Lower lobe of right lung (tissue), 2 donors: ENCODE data around the gene ATAD3A. TPM values are rescaled to one million over a fixed set of nuclear protein-coding genes. Genes with fewer than 3 reads are reported as not detected.
"Not testable (repeated sequence)": the region's sequence is repeated elsewhere in the genome, so short reads cannot be mapped to it uniquely, and the experiment has no call there.

Experiments
- ATAC-seq, 2 donors: fragments of 200-7000 bp; cut with Tn5 transposase; one replicate each; pipeline ENCODE4 v1.9.1; 2020 to 2022; ENCODE audit warnings: mild to moderate bottlenecking in 2 of 2, moderate library complexity in 2 of 2
- DNase-seq: peaks from one replicate; pipeline ENCODE4 v3.0.0-alpha.2; 2020
- H3K27ac ChIP-seq: fragments of 200-600 bp; one replicate; pipeline ENCODE4 v1.8.0; 2022
- H3K27me3 ChIP-seq: fragments of 200-600 bp; one replicate; pipeline ENCODE4 v1.8.0; 2022; ENCODE audit warnings: low read depth
- H3K36me3 ChIP-seq: fragments of 200-600 bp; one replicate; pipeline ENCODE4 v1.8.0; 2022; ENCODE audit warnings: mild to moderate bottlenecking
- H3K4me1 ChIP-seq: fragments of 200-600 bp; one replicate; pipeline ENCODE4 v1.8.0; 2022
- H3K4me3 ChIP-seq: fragments of 200-600 bp; one replicate; pipeline ENCODE4 v1.8.0; 2022; ENCODE audit warnings: mild to moderate bottlenecking
- H3K9me3 ChIP-seq: fragments of 200-600 bp; one replicate; pipeline ENCODE4 v1.8.0; 2022
- intact Hi-C: fragments of 100-400 bp; cut with DNase I; formaldehyde crosslinking; loops from one replicate; pipeline ENCODE4 v1.11.0; 2022
- total RNA-seq: library from RNA; stranded (reverse); fragmentation: NEBNext Ultra II Directional; extraction: Animal tissue kit (Norgen Biotek cat#: 25700); gene quantifications from one replicate; pipeline ENCODE4 v1.2.1, GENCODE V29; 2021
- TF ChIP-seq, protein P1 (sequence below): fragments of 200-600 bp; IDR thresholded peaks from one replicate; pipeline ENCODE4 v1.8.0; 2022; ENCODE audit warnings: antibody characterized with exemption, mild to moderate bottlenecking
- donor health status: DM: no; HTN: yes; CAD: no; lungs with severe emphysema.

Gene ATAD3A
- total RNA-seq, 1 donor from 2014 or later, result 14.1 TPM

DNA sequence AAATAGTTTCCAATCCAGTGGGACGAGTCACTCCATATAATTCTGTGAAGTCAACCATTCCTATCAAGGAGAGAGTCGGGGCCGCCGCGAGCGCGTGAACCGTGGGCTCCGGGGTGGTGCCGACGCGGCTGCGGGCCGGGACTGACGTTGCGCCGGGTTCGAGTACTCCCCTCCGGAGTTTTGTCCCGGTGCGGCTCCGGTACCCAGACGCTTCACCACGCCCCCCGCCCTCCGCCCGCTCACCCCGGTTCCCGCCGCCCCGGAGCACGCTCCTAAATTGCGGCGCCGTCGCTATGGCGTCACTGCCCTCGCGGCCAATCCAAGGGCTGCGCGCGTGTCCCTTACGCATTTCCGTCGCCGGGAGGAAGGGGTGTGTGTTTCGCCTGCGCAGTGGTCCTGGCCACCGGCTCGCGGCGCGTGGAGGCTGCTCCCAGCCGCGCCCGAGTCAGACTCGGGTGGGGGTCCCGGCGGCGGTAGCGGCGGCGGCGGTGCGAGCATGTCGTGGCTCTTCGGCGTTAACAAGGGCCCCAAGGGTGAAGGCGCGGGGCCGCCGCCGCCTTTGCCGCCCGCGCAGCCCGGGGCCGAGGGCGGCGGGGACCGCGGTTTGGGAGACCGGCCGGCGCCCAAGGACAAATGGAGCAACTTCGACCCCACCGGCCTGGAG lies 40.4 kb upstream of the ATAD3A start, which contains the start of gene ATAD3B:
TSS of gene ATAD3B (plus strand) at position 377 of the 664 bp plus-strand sequence. CDS start at position 497, 120 bp downstream.
- Histone ChIP-seq H3K4me1 (peaks cover 21% of the 10 kb centered on the region), H3K36me3 (no peaks in the 10 kb centered on the region), H3K27ac (peak within 1 kb of the TSS; percentile 85), H3K9me3 (no peaks in the 10 kb centered on the region), H3K27me3 (no peaks in the 10 kb centered on the region), H3K4me3 (peak within 1 kb of the TSS; percentile 86)
- TF ChIP-seq, protein P1, sequence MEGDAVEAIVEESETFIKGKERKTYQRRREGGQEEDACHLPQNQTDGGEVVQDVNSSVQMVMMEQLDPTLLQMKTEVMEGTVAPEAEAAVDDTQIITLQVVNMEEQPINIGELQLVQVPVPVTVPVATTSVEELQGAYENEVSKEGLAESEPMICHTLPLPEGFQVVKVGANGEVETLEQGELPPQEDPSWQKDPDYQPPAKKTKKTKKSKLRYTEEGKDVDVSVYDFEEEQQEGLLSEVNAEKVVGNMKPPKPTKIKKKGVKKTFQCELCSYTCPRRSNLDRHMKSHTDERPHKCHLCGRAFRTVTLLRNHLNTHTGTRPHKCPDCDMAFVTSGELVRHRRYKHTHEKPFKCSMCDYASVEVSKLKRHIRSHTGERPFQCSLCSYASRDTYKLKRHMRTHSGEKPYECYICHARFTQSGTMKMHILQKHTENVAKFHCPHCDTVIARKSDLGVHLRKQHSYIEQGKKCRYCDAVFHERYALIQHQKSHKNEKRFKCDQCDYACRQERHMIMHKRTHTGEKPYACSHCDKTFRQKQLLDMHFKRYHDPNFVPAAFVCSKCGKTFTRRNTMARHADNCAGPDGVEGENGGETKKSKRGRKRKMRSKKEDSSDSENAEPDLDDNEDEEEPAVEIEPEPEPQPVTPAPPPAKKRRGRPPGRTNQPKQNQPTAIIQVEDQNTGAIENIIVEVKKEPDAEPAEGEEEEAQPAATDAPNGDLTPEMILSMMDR, result no peak
- DNase-seq (peak; percentile 96), ATAC-seq (peak; percentile 97 to 98)
- intact Hi-C loops, result no loop called here

- peaks cover 21% of the 10 kb centered on the region for H3K4me1 ChIP-seq
- intact Hi-C loops, H3K9me3 ChIP-seq, H3K27me3 ChIP-seq, DNase-seq, H3K36me3 ChIP-seq: not testable (repeated sequence)
- H3K4me3 ChIP-seq, result peak overlapping the region; percentile 86
- peak; percentile 2 to 3 for ATAC-seq
- H3K27ac ChIP-seq, result peak overlapping the region; percentile 85
Measured at GRCh38 chr1:1472053-1472876, 39.7 kb upstream of the ATAD3A start.

DNA sequence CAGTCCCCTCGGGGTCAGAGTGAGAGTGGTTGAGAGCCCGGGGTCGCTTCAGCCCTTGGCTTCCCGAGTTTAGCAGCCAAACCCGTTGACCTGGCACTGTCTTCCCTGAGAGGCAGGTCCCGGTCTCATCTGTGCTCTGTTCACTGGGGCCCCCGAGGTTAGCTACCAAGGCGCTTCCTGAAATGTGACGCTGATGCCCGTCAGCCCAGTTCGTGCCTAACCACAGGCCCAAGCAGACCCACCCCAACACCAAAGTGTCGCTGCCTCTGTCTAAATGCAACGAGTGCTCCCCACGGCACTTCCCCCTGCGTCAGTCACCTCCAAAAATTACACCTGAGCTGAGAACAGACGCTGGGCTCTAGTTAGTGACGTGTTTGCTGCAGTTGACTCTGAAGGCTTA lies 36.0 kb upstream of the ATAD3A start:
- H3K27ac ChIP-seq, intact Hi-C loops, H3K4me3 ChIP-seq, DNase-seq, ATAC-seq, H3K27me3 ChIP-seq, H3K9me3 ChIP-seq: not testable (repeated sequence)
- Histone ChIP-seq H3K36me3 (peaks cover 37% of the 10 kb centered on the region), H3K4me1 (peaks cover 14% of the 10 kb centered on the region)

DNA sequence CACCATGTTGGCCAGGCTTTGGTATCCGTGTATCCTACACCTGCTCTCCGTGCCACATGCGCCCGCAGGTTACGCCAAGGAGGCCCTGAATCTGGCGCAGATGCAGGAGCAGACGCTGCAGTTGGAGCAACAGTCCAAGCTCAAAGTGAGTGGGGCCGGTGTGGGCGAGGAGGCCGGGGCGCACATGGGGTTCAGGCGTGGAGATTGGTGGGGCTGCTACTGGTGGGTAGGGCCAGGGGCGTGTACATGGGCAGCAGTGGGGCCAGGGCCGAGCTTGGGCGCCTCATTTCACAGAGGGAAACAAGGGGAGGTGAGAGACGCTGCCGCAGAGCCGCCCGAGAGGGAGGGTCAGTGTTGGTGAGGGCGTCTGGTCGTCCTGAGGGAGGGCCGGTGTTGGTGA lies 34.8 kb upstream of the ATAD3A start:
- intact Hi-C loops, result no loop called here
- TF ChIP-seq, protein P1, result no peak
- no peak for ATAC-seq

GRCh38 chr1:1479547-1480487 lies 32.1 kb upstream of the ATAD3A start:
- no peaks in the 10 kb centered on the region for H3K27me3 ChIP-seq
- TF ChIP-seq, protein P1, result no peak
- H3K4me3 ChIP-seq, result no peak overlapping the region
- no peaks in the 10 kb centered on the region for H3K4me1 ChIP-seq
- H3K9me3 ChIP-seq, result no peaks in the 10 kb centered on the region
- no peak overlapping the region for H3K27ac ChIP-seq
- ATAC-seq (peak in 1 of 2 donors; percentile 7), DNase-seq (no peak)
- peaks cover 67% of the 10 kb centered on the region for H3K36me3 ChIP-seq
- intact Hi-C loops, result no loop called here

More for the DNA sequence above, 34.8 kb upstream of the ATAD3A start:
- H3K27ac ChIP-seq, result no peak overlapping the region
- H3K27me3 ChIP-seq, result no peaks in the 10 kb centered on the region
- H3K4me3 ChIP-seq, result no peak overlapping the region
- no peaks in the 10 kb centered on the region for H3K9me3 ChIP-seq
- H3K4me1 ChIP-seq, result peaks cover 12% of the 10 kb centered on the region
- no peak for DNase-seq
- peaks cover 43% of the 10 kb centered on the region for H3K36me3 ChIP-seq

DNA sequence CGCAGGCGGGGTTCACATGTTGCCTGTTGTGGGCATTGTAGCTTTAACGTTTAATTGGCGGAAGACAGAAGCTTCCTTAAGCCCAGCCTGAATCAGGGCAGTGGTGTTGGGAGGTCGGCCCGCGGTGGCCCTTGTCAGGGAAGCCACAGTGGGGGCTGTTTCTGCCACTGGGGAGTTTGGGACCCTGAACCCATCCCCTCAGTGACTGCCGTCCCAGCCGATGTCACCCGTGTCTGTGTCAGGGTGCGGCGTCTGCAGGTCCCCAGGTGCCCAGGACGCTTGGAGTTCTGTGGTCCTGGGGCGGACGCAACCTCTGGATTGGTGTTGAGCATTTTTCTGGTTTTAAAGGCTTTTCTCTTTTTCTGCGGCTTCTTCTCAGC lies 31.5 kb upstream of the ATAD3A start:
- H3K27me3 ChIP-seq, ATAC-seq, intact Hi-C loops, DNase-seq, H3K4me1 ChIP-seq, H3K4me3 ChIP-seq, H3K27ac ChIP-seq, H3K9me3 ChIP-seq: not testable (repeated sequence)
- peaks cover 70% of the 10 kb centered on the region for H3K36me3 ChIP-seq

- H3K27me3 ChIP-seq, intact Hi-C loops, H3K27ac ChIP-seq, ATAC-seq, H3K9me3 ChIP-seq, DNase-seq, H3K4me1 ChIP-seq, H3K4me3 ChIP-seq: not testable (repeated sequence)
- H3K36me3 ChIP-seq, result peaks cover 81% of the 10 kb centered on the region
Measured at GRCh38 chr1:1481811-1482210, 30.2 kb upstream of the ATAD3A start.
